ENCODE results near the gene RALY. TPM values are rescaled to one million over a fixed set of nuclear protein-coding genes. Genes with fewer than 3 reads are reported as not detected.

Gene RALY
- total RNA-seq, 4 donors from 2014 or later, result 71.6 to 166 (median 149) TPM

GRCh38 chr20:34082232-34082887, 88.6 kb downstream of the RALY start:
- Histone ChIP-seq H3K9me3 (no peaks in the 10 kb centered on the region), H3K4me1 (peaks cover 0 to 16% (median 4%) of the 10 kb centered on the region in 4 donors), H3K36me3 (peaks cover 0 to 13% (median 5%) of the 10 kb centered on the region in 4 donors), H3K4me3 (no peak overlapping the region), H3K27me3 (no peaks in the 10 kb centered on the region), H3K27ac (peak overlapping the region in 3 of 4 donors; percentile 36 to 57 (median 51))
- DNase-seq, result no peak
- TF ChIP-seq CTCF (IDR thresholded peaks at IDR 0.05) (no peak), POLR2A (IDR thresholded peaks at IDR 0.05) (no peak), POLR2AphosphoS5 (IDR thresholded peaks at IDR 0.05) (no peak), EP300 (IDR thresholded peaks at IDR 0.05; ENCODE audit: low read depth) (no peak)
- intact Hi-C loops (cut with DNase I; ENCODE audit: low total_unique reads) (no loop called here), in situ Hi-C loops (cut with MboI; ENCODE audit: low pct_ligation_motif_present in 1 of 4, low pct_unique_long_range_greater_than_20kb in 1 of 4, low sequenced_read_pairs in 3 of 4) (no loop called here)
- WGBS, 2 donors (ENCODE audit: low coverage in 1 of 2), result 84 to 100% methylated on average over 1 to 8 of the region's 8 CpGs

- Histone ChIP-seq H3K4me1 (peaks cover 0 to 16% (median 4%) of the 10 kb centered on the region in 4 donors), H3K9me3 (no peaks in the 10 kb centered on the region), H3K36me3 (peaks cover 0 to 14% (median 7%) of the 10 kb centered on the region in 4 donors), H3K27ac (peak overlapping the region; percentile 32 to 57 (median 44)), H3K27me3 (no peaks in the 10 kb centered on the region), H3K4me3 (no peak overlapping the region)
- 53% methylated on average over 7 of the region's 7 CpGs; no CpG with 5 or more reads in 1 of the 2 donors for WGBS, 2 donors (ENCODE audit: low coverage in 1 of 2)
- DNase-seq, result peak; percentile 32
- intact Hi-C loops (cut with DNase I; ENCODE audit: low total_unique reads) (no loop called here), in situ Hi-C loops (cut with MboI; ENCODE audit: low pct_ligation_motif_present in 1 of 4, low pct_unique_long_range_greater_than_20kb in 1 of 4, low sequenced_read_pairs in 3 of 4) (no loop called here)
- no peak for TF ChIP-seq POLR2A (IDR thresholded peaks at IDR 0.05)
- no peak for TF ChIP-seq POLR2AphosphoS5 (IDR thresholded peaks at IDR 0.05)
- no peak for TF ChIP-seq CTCF (IDR thresholded peaks at IDR 0.05)
- TF ChIP-seq EP300 (IDR thresholded peaks at IDR 0.05; ENCODE audit: low read depth), result no peak
These were observed 89.4 kb downstream of the RALY start for GRCh38 chr20:34083137-34083536.

- TF ChIP-seq EP300 (IDR thresholded peaks at IDR 0.05; ENCODE audit: low read depth) (no peak), POLR2AphosphoS5 (IDR thresholded peaks at IDR 0.05) (no peak), POLR2A (IDR thresholded peaks at IDR 0.05) (no peak), CTCF (IDR thresholded peaks at IDR 0.05) (no peak)
- Histone ChIP-seq H3K27ac (peak overlapping the region; percentile 32 to 57 (median 44)), H3K4me1 (peaks cover 0 to 16% (median 4%) of the 10 kb centered on the region in 4 donors), H3K9me3 (no peaks in the 10 kb centered on the region), H3K27me3 (no peaks in the 10 kb centered on the region), H3K4me3 (no peak overlapping the region), H3K36me3 (peaks cover 0 to 20% (median 8%) of the 10 kb centered on the region in 4 donors)
- WGBS, 2 donors (ENCODE audit: low coverage in 1 of 2), result 100% methylated on average over 2 of the region's 2 CpGs; no CpG with 5 or more reads in 1 of the 2 donors
- no peak for DNase-seq
- in situ Hi-C loops (cut with MboI; ENCODE audit: low pct_ligation_motif_present in 1 of 4, low pct_unique_long_range_greater_than_20kb in 1 of 4, low sequenced_read_pairs in 3 of 4) (no loop called here), intact Hi-C loops (cut with DNase I; ENCODE audit: low total_unique reads) (no loop called here)
These were observed 90.1 kb downstream of the RALY start for GRCh38 chr20:34083781-34084180.

GRCh38 chr20:34084227-34084923, 90.7 kb downstream of the RALY start:
- peak overlapping the region in 2 of 4 donors; percentile 51 to 57 for H3K27ac ChIP-seq
- in situ Hi-C loops (cut with MboI; ENCODE audit: low pct_ligation_motif_present in 1 of 4, low pct_unique_long_range_greater_than_20kb in 1 of 4, low sequenced_read_pairs in 3 of 4), result no loop called here

More at GRCh38 chr20:34084227-34084923, 90.7 kb downstream of the RALY start:
- DNase-seq, result no peak
- WGBS, 2 donors (ENCODE audit: low coverage in 1 of 2), result 88 to 91% methylated on average over 8 to 9 of the region's 9 CpGs
- intact Hi-C loops (cut with DNase I; ENCODE audit: low total_unique reads), result no loop called here
- H3K9me3 ChIP-seq, result no peaks in the 10 kb centered on the region
- TF ChIP-seq EP300 (IDR thresholded peaks at IDR 0.05; ENCODE audit: low read depth) (no peak), POLR2A (IDR thresholded peaks at IDR 0.05) (no peak), CTCF (IDR thresholded peaks at IDR 0.05) (no peak), POLR2AphosphoS5 (IDR thresholded peaks at IDR 0.05) (no peak)
- H3K4me3 ChIP-seq, result no peak overlapping the region
- peaks cover 0 to 21% (median 10%) of the 10 kb centered on the region in 4 donors for H3K36me3 ChIP-seq
- peaks cover 0 to 16% (median 4%) of the 10 kb centered on the region in 4 donors for H3K4me1 ChIP-seq
- H3K27me3 ChIP-seq, result no peaks in the 10 kb centered on the region
